HEK293 (cell line): ENCODE measurements around the gene GDAP2.

ENCODE experiments used
- CTCF ChIA-PET: fragments of 350-600 bp; formaldehyde crosslinking; extraction: SDS; loops from one replicate; lab custom pipeline; 2021; ENCODE audit warnings: antibody characterized with exemption; lab: Yijun Ruan, JAX
- POLR2A ChIA-PET: fragments of 300-600 bp; formaldehyde crosslinking; extraction: SDS; loops from one replicate; lab custom pipeline; 2020; ENCODE audit warnings: antibody characterized with exemption, inconsistent platforms; lab: Yijun Ruan, JAX
- H3K27ac ChIP-seq: fragments of 200-500 bp; sonication (Bioruptor generic); 2 replicates; pipeline ENCODE4 v1.5.1; 2014; ENCODE audit warnings: low read depth, low read length, control low read depth, inconsistent platforms; ENCODE audit errors: extremely low read depth
- H3K36me3 ChIP-seq, 2 experiments: fragments of 200-500 bp in 1 of 2; sonication (Bioruptor generic) in 1 of 2; 1 replicate in 1 of 2; 2 replicates in 1 of 2; pipeline ENCODE4 v1.5.1; 2014 to 2017; ENCODE audit warnings: inconsistent platforms in 2 of 2, low read length in 2 of 2; ENCODE audit not compliant: control insufficient read depth in 2 of 2, insufficient read depth in 1 of 2
- H3K4me1 ChIP-seq: fragments of 200-500 bp; sonication (Bioruptor generic); 2 replicates; pipeline ENCODE4 v1.5.1; 2014; ENCODE audit warnings: mild to moderate bottlenecking, low read length, inconsistent platforms; ENCODE audit not compliant: control insufficient read depth, insufficient read depth
- H3K4me3 ChIP-seq: 2 replicates; pipeline ENCODE4 v1.5.1; 2011; ENCODE audit warnings: low read depth, mild to moderate bottlenecking, control low read depth, low read length, moderate library complexity
- H3K9me3 ChIP-seq: fragments of 200-500 bp; sonication (Bioruptor generic); 2 replicates; pipeline ENCODE4 v1.5.1; 2014; ENCODE audit warnings: low read depth, low read length, inconsistent platforms; ENCODE audit not compliant: control insufficient read depth, insufficient read depth
- KLF1 ChIP-seq: fragments of 450-650 bp; formaldehyde crosslinking; IDR thresholded peaks from 2 replicates; pipeline ENCODE4 v1.5.1; 2016; ENCODE audit warnings: missing biosample characterization, missing genetic modification characterization
- KLF7 ChIP-seq: fragments of 450-650 bp; formaldehyde crosslinking; IDR thresholded peaks from 2 replicates; pipeline ENCODE4 v1.5.1; 2016; ENCODE audit warnings: missing biosample characterization, missing genetic modification characterization, borderline replicate concordance
- MYNN ChIP-seq: fragments of 450-650 bp; formaldehyde crosslinking; IDR thresholded peaks from 2 replicates; pipeline ENCODE4 v1.5.1; 2016; ENCODE audit warnings: missing biosample characterization, missing genetic modification characterization, borderline replicate concordance
- OVOL3 ChIP-seq: fragments of 450-650 bp; formaldehyde crosslinking; IDR thresholded peaks from 2 replicates; pipeline ENCODE4 v1.5.1; 2016; ENCODE audit warnings: missing biosample characterization, missing genetic modification characterization
- PATZ1 ChIP-seq: fragments of 450-650 bp; formaldehyde crosslinking; IDR thresholded peaks from 2 replicates; pipeline ENCODE4 v1.5.1; 2016; ENCODE audit warnings: missing biosample characterization, missing genetic modification characterization
- TCF7L2 ChIP-seq: IDR thresholded peaks from 2 replicates; pipeline ENCODE4 v1.6.1; 2011; ENCODE audit warnings: low read depth, mild to moderate bottlenecking, inconsistent platforms, low read length, moderate library complexity, borderline replicate concordance
- ZBTB1 ChIP-seq: fragments of 450-650 bp; formaldehyde crosslinking; IDR thresholded peaks from 2 replicates; pipeline ENCODE4 v1.5.1; 2016; ENCODE audit warnings: missing biosample characterization, missing genetic modification characterization
- ZBTB21 ChIP-seq: fragments of 450-650 bp; formaldehyde crosslinking; IDR thresholded peaks from 2 replicates; pipeline ENCODE4 v1.5.1; 2017; ENCODE audit warnings: missing biosample characterization, missing genetic modification characterization
- ZBTB26 ChIP-seq: fragments of 450-650 bp; formaldehyde crosslinking; optimal IDR thresholded peaks from 2 replicates; pipeline ENCODE3; 2016; ENCODE audit warnings: missing biosample characterization, mild to moderate bottlenecking, missing genetic modification characterization
- ZFP69B ChIP-seq: fragments of 450-650 bp; formaldehyde crosslinking; IDR thresholded peaks from 2 replicates; pipeline ENCODE4 v1.5.1; 2016; ENCODE audit warnings: missing biosample characterization, missing genetic modification characterization
- ZNF169 ChIP-seq: fragments of 450-650 bp; formaldehyde crosslinking; IDR thresholded peaks from 2 replicates; pipeline ENCODE4 v1.5.1; 2016; ENCODE audit warnings: missing biosample characterization, missing genetic modification characterization
- ZNF239 ChIP-seq: fragments of 450-650 bp; formaldehyde crosslinking; IDR thresholded peaks from 2 replicates; pipeline ENCODE4 v1.5.1; 2016; ENCODE audit warnings: missing biosample characterization, missing genetic modification characterization
- ZNF26 ChIP-seq: fragments of 450-650 bp; formaldehyde crosslinking; IDR thresholded peaks from 2 replicates; pipeline ENCODE4 v1.5.1; 2016; ENCODE audit warnings: missing biosample characterization, missing genetic modification characterization
- ZNF311 ChIP-seq: fragments of 450-650 bp; formaldehyde crosslinking; IDR thresholded peaks from 2 replicates; pipeline ENCODE4 v1.5.1; 2017; ENCODE audit warnings: missing biosample characterization, missing genetic modification characterization, borderline replicate concordance
- ZNF514 ChIP-seq: fragments of 450-650 bp; formaldehyde crosslinking; IDR thresholded peaks from 2 replicates; pipeline ENCODE4 v1.5.1; 2016; ENCODE audit warnings: missing biosample characterization, missing genetic modification characterization
- ZNF560 ChIP-seq: fragments of 450-650 bp; formaldehyde crosslinking; IDR thresholded peaks from 2 replicates; pipeline ENCODE4 v1.5.1; 2017; ENCODE audit warnings: missing biosample characterization, missing genetic modification characterization, borderline replicate concordance
- ZNF621 ChIP-seq: fragments of 450-650 bp; formaldehyde crosslinking; IDR thresholded peaks from 2 replicates; pipeline ENCODE4 v1.5.1; 2017; ENCODE audit warnings: missing biosample characterization, missing genetic modification characterization
- ZNF629 ChIP-seq: fragments of 450-650 bp; formaldehyde crosslinking; IDR thresholded peaks from 2 replicates; pipeline ENCODE4 v1.5.1; 2017; ENCODE audit warnings: missing biosample characterization, missing genetic modification characterization
- ZNF658 ChIP-seq: fragments of 450-650 bp; formaldehyde crosslinking; IDR thresholded peaks from 2 replicates; pipeline ENCODE4; 2016; ENCODE audit warnings: missing biosample characterization, missing genetic modification characterization
- ZNF660 ChIP-seq: fragments of 450-650 bp; IDR thresholded peaks from 2 replicates; pipeline ENCODE4 v1.5.1; 2018; ENCODE audit warnings: missing biosample characterization, mild to moderate bottlenecking, missing genetic modification characterization
- ZNF776 ChIP-seq: fragments of 450-650 bp; formaldehyde crosslinking; IDR thresholded peaks from 2 replicates; pipeline ENCODE4 v1.5.0; 2017; ENCODE audit warnings: missing biosample characterization, missing genetic modification characterization, borderline replicate concordance
- ZNF791 ChIP-seq: fragments of 450-650 bp; formaldehyde crosslinking; IDR thresholded peaks from 2 replicates; pipeline ENCODE4 v1.5.1; 2016; ENCODE audit warnings: missing biosample characterization, missing genetic modification characterization
- ZNF837 ChIP-seq: fragments of 450-650 bp; formaldehyde crosslinking; IDR thresholded peaks from 2 replicates; pipeline ENCODE4 v1.5.1; 2016; ENCODE audit warnings: missing biosample characterization, missing genetic modification characterization
- ZSCAN16 ChIP-seq: fragments of 450-650 bp; formaldehyde crosslinking; IDR thresholded peaks from 2 replicates; pipeline ENCODE4 v1.5.1; 2016; ENCODE audit warnings: missing biosample characterization, missing genetic modification characterization

Gene GDAP2

GRCh38 chr1:117821774-117822482, 107.5 kb downstream of the GDAP2 start (continued):
- TF ChIP-seq ZBTB1 (tag by site-specific recombination), result no peak
- TF ChIP-seq KLF1 (tag by site-specific recombination), result no peak
- TF ChIP-seq ZBTB26 (tag by site-specific recombination), result no peak

- H3K9me3 ChIP-seq, result no peaks in the 10 kb centered on the region
- no peak overlapping the region for H3K27ac ChIP-seq
- no peaks in the 10 kb centered on the region for H3K4me1 ChIP-seq
- no peaks in the 10 kb centered on the region for H3K36me3 ChIP-seq
- ChIA-PET POLR2A (no interaction called here), CTCF (interaction anchor here (0.5 kb wide), 1 partner anchor 63 kb away, joined by 3 read pairs; no protein-coding TSS in a partner anchor)
- TF ChIP-seq ZBTB1 (tag by site-specific recombination), result no peak
- TF ChIP-seq PATZ1 (tag by site-specific recombination), result no peak
- TF ChIP-seq ZNF660 (tag by site-specific recombination), result no peak
- no peak for TF ChIP-seq ZBTB21 (tag by site-specific recombination)
- no peak for TF ChIP-seq ZNF169 (tag by site-specific recombination)
- H3K4me3 ChIP-seq, result no peak overlapping the region
These were observed 108.1 kb downstream of the GDAP2 start for GRCh38 chr1:117821382-117821755.

- Histone ChIP-seq H3K4me1 (no peaks in the 10 kb centered on the region), H3K27ac (no peak overlapping the region), H3K36me3 (no peaks in the 10 kb centered on the region), H3K4me3 (no peak overlapping the region), H3K9me3 (no peaks in the 10 kb centered on the region)
- CTCF ChIA-PET, result interaction anchor here (0.5 kb wide), 1 partner anchor 63 kb away, joined by 3 read pairs; no protein-coding TSS in a partner anchor
- POLR2A ChIA-PET, result no interaction called here
- no peak for TF ChIP-seq KLF7 (tag by site-specific recombination)
- TF ChIP-seq ZNF514 (tag by site-specific recombination), result no peak
- TF ChIP-seq ZNF239 (tag by site-specific recombination), result no peak
- no peak for TF ChIP-seq ZNF837 (tag by site-specific recombination)
- no peak for TF ChIP-seq ZNF776 (tag by site-specific recombination)
- no peak for TF ChIP-seq ZNF311
- TF ChIP-seq ZNF791 (tag by site-specific recombination), result no peak
- TF ChIP-seq ZNF621 (tag by site-specific recombination), result no peak
- no peak for TF ChIP-seq ZNF560 (tag by site-specific recombination)
- TF ChIP-seq ZNF658, result no peak
- no peak for TF ChIP-seq ZNF629 (tag by site-specific recombination)
- TF ChIP-seq OVOL3, result no peak
- TF ChIP-seq ZNF26 (tag by site-specific recombination), result no peak
- TF ChIP-seq ZFP69B (tag by site-specific recombination), result no peak
- no peak for TF ChIP-seq ZSCAN16 (tag by site-specific recombination)
- TF ChIP-seq ZNF169 (tag by site-specific recombination), result no peak
- no peak for TF ChIP-seq TCF7L2
- TF ChIP-seq MYNN (tag by site-specific recombination), result no peak
These were observed 108.6 kb downstream of the GDAP2 start for GRCh38 chr1:117820694-117821381.
